GM08714 (cell line): ENCODE results near the gene PRAMEF17.
"Not testable (repeated sequence)": the region's sequence is repeated elsewhere in the genome, so short reads cannot be mapped to it uniquely, and the experiment has no call there.

Experiments used
- H3K4me3 ChIP-seq: fragments of 200-500 bp; sonication (Bioruptor generic); 2 replicates; pipeline ENCODE4 v1.5.1; 2014; ENCODE audit warnings: mild to moderate bottlenecking, low read length, inconsistent platforms
- ZNF274 ChIP-seq: IDR thresholded peaks from 2 replicates; pipeline ENCODE4 v1.6.1; 2012; ENCODE audit warnings: mild to moderate bottlenecking, low read depth, low read length

Gene PRAMEF17, protein sequence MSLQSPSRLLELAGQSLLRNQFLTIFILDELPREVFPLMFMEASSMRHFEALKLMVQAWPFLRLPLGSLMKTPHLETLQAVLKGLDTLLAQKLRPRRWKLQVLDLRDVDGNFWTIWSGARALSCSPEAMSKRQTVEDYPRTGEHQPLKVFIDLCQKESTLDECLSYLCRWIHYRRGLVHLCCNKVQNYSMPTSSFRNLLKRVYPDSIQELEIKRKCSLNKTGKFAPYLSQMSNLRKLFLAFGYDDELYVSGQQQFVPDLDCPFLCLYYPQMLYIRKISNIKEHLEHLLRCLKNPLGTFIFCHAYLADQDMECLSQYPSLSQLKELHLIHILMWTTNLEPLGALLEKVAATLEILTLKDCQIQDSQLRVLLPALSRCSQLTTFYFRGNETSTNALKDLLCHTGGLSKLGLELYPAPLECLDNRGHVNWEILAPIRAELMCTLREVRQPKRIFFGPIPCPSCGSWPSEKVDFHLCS

DNA sequence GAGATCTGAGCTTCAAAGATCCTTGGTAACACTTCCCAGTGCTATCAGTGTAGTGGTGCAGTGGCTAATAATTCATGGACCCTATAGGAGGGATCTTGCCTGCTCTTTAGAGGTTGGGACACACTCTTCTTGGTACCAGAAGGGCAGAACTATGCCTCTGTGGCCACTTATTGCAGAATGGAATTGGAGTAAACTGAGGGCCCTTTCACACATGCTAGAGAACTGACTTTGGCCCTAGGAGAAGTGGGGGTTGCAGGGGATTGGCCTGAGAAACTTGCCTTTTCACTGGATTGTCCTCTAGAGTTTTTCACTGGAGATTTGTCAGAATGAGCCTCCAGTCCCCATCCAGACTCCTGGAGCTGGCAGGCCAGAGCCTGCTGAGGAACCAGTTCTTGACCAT, at the start of gene PRAMEF17:
TSS of gene PRAMEF17 (plus strand) at position 301 of the 400 bp plus-strand sequence. CDS start at position 327, 26 bp downstream.
- not testable (repeated sequence) for H3K4me3 ChIP-seq

DNA sequence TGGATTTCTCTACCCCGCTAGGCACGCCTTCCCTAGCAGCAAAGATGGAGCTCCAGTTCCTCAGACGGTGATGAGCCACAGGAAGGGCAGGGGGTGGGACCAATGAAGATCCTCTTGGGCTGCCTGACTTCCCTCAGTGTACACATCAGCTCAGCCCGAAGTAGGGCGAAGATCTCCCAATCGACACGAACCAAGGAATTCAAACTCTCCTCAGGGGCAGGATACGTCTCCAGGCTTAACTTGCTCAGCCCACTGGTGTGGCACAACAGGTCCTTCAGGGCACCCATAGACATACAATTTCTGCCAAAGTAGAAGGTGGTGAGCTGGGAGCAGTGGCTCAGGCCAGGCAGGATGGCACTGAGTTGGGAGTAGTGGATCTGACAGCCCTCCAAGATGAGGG, 46.9 kb upstream of the PRAMEF17 start:
- not testable (repeated sequence) for H3K4me3 ChIP-seq

DNA sequence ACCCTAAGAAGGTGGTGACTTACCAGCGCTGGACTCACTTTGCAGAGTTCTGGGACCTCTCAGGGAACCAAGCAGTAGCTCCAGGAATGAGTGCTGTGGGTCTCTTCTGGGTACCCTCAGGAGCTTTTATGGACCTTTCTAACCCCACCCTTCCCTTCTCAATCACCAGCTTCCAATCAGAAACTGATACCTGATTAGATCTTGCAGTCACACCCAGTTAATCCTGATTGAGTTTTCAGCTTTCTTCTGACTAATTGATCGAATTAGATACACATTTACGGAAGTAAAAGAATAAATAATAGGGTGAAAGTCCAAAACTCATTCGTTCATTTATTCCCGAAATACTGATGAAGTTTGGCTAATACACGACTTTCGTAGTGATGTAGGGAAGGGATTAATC, 42.4 kb upstream of the PRAMEF17 start, which contains the start of gene PRAMEF14:
TSS of gene PRAMEF14 (minus strand) at position 101 of the 400 bp plus-strand sequence. CDS start 1,820 bp downstream, outside the sequence.
- not testable (repeated sequence) for H3K4me3 ChIP-seq

DNA sequence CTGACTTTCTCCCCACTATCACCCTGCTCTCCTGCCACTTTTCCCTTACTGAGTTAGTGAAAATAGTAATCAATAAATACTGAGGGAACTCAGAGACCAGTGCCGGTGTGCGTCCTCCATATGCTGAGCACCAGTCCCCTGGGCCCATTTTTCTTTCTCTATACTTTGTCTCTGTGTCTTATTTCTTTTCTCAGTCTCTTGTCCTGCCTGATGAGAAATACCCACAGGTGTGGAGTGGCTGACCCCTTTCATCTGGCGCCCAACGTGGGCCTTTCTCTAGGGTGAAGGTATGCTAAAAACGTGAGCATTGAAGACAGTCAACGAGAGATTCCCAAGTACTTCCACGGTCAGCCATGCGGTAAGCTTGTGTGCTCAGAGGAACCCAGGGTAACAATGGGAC, 36.0 kb upstream of the PRAMEF17 start:
- H3K4me3 ChIP-seq, result not testable (repeated sequence)

DNA sequence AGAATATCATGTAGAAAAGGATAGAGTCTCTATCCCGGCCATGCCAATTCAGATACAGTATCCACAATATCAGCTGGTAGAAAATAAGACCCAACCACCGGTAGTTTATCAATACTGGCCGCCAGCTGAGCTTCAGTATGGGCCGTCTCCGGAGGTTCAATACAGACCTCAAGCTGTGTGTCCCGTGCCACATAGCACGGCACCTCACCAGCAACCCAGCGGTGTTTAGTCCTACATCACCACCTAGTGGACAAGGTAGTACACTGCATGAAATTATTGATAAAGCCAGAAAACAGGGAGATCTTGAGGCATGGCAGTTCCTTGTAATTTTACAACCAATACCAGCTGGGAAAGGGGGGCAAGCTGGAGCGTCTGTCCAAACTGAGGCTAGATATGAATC, 35.0 kb upstream of the PRAMEF17 start:
- H3K4me3 ChIP-seq, result not testable (repeated sequence)

DNA sequence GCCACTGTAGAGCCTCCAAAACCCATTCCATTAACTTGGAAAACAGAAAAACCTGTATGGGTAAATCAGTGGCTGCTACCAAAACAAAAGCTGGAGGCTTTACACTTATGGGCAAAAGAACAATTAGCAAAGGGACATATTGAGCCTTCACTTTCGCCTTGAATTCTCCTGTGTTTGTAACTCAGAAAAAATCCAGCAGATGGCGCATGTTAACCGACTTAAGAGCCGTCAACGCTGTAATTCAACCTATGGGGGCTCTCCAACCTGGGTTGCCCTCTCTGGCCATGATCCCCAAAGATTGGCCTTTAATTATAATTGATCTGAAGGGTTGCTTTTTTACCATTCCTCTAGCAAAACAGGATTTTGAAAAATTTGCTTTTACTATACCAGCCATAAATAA, 32.7 kb upstream of the PRAMEF17 start:
- H3K4me3 ChIP-seq, result not testable (repeated sequence)

DNA sequence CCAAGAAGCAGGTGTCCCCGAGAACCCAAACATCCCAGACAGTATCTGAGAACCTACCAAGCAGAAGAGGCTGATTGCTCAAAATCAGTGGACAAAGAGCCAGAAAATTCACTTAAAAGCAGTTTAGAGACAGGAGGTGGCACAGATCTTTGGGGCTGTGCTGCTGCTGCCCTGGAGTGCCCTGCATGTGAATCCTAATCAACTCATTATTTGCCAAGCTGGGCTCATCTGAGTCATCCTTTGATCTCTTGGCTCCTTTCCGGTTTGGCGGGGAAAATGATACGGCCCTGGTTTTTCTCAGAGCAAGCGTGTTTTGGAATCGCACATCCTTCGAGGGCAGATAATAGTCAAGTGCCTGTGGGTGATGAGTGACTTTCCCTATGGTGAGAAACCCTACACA, 27.1 kb upstream of the PRAMEF17 start:
- H3K4me3 ChIP-seq, result not testable (repeated sequence)

DNA sequence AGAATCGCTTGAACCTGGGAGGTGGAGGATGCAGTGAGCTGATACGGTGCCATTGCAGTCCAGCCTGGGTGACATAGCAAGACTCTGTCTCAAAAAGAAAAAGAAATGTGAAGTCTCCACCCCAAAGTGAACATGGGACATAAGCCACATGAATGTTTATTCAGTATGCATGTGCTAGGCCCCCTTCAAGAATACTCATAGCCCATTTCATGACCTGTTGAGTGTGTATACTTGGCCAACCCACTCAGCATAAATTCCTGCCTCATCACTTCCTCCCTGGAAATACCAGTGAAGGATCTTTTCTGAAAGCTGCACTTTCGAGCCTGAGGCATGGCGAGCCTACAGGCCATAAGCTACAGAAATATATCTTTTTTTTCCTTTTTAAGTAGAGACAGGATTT, 24.5 kb upstream of the PRAMEF17 start:
- H3K4me3 ChIP-seq, result not testable (repeated sequence)

DNA sequence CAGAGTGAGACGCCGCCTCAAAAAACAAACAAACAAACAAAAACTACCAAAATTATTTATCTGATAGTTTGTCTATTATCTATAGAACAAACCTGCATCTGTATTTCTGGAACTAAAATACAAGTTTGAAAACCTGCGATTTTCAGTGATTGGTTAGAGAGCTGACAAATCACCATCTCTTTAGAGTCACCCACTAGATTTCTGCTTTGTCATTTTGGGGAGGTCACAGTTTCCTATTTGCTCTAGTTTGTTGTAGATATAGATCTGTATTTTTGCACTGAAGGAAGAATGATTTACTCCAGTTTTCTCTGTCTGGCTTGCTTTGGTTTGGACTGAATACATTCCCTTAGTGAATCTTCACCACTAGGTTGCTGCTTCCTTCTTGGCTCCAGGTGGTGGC, 22.9 kb upstream of the PRAMEF17 start:
- not testable (repeated sequence) for H3K4me3 ChIP-seq

DNA sequence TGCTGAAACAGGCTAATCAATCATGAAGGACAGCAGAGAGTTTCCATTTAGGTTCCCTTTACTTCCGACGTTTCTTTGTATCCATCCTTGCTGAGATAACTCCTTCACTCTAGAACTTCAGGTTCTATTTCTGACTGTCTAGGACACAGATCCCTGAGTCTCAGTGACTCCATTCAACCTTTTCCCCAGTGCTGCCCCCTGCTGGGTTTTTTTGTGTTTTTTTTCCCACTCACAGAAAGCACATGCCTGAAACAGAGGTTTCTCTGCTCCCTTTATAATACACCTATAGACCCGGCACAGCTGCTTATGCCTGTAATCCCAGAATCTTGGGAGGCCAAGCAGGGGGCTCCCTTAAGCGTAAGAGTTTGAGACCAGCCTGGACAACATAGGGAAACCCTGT, 20.9 kb upstream of the PRAMEF17 start:
- not testable (repeated sequence) for H3K4me3 ChIP-seq

DNA sequence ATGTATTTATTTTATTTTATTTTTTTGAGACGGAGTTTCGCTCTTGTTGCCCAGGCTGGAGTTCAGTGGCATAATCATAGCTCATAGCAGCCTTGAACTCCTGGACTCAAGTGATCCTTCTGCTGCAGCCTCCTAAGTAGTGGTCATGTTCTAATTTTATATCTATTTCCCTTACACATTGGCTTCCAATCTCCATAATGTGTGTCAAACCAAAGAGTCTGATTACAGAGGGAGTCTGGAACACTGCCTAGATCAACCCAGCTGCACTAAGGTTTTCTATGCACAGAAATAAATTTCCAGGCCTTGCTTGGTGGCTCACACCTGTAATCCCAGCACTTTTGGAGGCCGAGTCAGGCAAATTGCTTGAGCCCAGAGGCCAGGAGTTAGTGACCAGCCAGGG, 10.4 kb upstream of the PRAMEF17 start:
- H3K4me3 ChIP-seq, result not testable (repeated sequence)

DNA sequence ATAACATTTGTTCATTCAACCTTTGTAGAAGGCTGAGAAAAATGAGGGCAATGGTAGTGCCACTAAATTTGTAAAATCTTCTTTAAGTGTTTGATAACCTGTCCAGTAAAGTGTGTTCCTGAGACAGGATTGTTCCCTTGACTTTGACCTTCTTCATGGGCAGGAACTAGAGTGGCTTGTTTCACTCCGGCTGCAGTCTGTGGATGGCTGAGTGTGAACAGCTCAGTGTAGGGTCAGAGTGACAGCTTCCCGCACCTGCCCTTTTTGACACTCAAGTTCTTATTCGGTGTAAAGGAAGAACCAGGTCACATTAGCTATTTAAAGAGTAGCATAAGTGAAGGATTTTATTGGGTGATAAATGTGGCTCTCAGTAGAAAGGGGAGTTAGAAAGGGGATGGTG, 9.1 kb upstream of the PRAMEF17 start:
- H3K4me3 ChIP-seq, result not testable (repeated sequence)

DNA sequence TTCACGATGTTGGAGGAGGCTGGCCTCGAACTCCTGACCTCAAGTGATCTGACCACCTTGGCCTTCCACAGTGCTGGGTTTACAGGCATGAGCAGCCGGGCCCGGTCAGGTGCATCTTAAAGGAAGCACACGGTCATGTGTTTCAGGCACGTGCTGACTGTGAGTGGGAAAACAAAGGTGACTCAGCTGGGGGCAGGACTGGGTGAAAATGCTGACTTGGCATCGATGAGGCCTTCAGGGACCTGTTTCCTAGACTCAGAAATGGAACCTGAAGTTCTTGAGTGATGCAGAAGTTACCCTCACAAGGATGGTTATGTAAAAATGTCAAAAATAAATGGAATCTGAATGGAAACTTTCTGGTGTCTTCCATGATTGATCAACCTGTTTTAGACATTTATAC, 3.6 kb downstream of the PRAMEF17 start:
- H3K4me3 ChIP-seq, result not testable (repeated sequence)

DNA sequence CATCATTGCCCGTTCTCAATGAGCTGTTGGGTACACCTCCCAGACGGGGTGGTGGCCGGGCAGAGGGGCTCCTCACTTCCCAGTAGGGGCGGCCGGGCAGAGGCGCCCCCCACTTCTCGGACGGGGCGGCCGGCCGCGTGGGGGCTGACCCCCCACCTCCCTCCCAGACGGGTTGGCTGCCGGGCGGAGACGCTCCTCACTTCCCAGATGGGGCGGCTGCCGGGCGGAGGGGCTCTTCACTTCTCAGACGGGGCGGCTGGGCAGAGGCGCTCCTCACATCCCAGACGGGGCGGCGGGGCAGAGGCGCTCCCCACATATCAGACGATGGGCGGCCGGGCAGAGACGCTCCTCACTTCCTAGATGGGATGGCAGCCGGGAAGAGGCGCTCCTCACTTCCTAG, 5.3 kb downstream of the PRAMEF17 start:
- H3K4me3 ChIP-seq, result not testable (repeated sequence)

DNA sequence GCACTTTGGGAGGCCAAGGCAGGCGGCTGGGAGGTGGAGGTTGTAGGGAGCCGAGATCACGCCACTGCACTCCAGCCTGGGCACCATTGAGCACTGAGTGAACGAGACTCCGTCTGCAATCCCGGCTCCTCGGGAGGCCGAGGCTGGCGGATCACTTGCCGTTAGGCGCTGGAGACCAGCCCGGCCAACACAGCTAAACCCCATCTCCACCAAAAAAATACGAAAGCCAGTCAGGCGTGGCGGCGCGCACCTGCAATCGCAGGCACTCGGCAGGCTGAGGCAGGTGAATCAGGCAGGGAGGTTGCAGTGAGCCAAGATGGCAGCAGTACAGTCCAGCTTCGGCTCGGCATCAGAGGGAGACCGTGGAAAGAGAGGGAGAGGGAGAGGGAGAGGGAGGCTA, 5.9 kb downstream of the PRAMEF17 start:
- H3K4me3 ChIP-seq, result not testable (repeated sequence)

DNA sequence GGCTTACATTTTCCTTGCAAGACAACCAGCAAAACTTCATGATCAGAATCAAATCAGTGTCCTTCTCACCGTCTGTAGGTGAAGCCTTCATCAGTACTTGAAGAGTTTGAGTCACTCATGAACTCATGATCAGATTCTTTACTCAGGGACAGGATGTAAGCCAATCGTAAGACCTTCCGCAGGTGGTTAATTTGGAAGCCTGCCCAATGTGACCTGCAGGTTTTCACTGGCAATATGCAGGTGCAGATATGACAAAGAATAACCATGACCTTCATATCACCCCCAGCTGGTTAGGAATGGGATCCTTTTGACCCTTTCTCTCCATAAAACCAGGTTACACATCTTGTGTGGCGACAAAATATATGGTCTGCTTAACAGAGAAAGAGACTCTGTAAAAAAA, 18.4 kb downstream of the PRAMEF17 start:
- no peak for TF ChIP-seq ZNF274

DNA sequence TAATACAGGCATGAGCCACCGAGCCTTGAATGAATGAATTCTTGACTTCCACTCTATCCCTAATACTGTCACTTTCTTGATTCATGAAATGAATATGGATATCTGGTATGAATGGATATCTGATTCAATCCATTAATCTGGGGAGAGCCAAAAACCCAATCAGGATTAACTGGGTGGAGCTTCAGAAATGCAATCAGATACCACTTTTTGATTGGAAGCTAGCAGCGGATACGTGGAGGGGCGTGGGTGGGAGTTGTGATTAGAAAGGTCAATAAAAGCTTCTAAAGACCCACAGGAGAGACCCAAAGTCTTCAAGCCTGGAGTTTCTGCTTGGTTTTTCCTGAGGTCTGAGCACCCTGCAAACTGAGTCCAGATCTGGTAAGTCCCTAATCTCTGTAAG, 20.7 kb downstream of the PRAMEF17 start, which contains the start of gene PRAMEF20:
TSS of gene PRAMEF20 (plus strand) at position 301 of the 400 bp plus-strand sequence. CDS start 5,905 bp downstream, outside the sequence.
- H3K4me3 ChIP-seq, result not testable (repeated sequence)

More for the DNA sequence above, 18.4 kb downstream of the PRAMEF17 start:
- no peak overlapping the region for H3K4me3 ChIP-seq
